DMS153 (cell line): Measurements from ENCODE around the gene DNM3.
A peak's percentile ranks its signal among the peaks of the same experiment; 100 is the strongest.

Experiments
- DNase-seq: peaks from one replicate; lab custom pipeline; 2025; lab: John Stamatoyannopoulos, UW

Gene DNM3

DNA sequence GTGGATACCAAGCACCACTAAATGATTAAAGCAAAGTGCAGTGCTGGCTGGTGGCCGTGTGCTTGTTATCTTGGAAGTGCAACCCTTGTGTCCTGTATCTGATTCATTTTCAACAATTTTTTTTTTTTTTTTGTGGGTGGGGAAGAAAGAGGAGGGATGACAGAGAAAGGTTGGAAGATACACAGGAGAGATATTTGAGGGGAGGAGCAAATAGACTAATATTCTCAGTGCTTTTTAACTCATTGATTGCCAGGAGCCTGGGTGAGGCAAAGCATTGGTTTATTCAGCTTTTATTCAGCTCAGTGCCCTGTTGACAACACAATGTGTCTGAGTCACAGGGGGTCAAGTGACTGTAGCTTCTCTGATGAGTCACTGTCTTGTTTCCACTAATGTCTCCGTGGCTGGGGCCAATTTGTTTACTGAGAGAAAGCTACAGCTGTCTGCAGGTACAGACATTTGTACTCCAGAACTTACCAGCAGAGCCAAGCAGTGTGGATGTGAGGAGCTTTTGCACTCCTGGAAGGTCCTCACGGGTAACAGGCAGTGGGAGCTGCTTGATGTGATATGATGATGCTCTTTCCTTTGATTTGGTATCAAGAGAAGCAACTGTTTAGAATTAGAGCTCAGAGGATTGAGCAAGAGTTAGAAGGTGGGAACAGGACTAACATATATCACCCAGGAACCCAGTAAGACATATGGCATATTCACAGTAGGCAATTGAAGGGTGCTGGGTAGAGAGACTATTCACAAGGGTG lies 23.6 kb upstream of the DNM3 start:
- DNase-seq, result peak; percentile 63

- no peak for DNase-seq
These were observed 21.4 kb upstream of the DNM3 start for GRCh38 chr1:171819946-171820345.

DNA sequence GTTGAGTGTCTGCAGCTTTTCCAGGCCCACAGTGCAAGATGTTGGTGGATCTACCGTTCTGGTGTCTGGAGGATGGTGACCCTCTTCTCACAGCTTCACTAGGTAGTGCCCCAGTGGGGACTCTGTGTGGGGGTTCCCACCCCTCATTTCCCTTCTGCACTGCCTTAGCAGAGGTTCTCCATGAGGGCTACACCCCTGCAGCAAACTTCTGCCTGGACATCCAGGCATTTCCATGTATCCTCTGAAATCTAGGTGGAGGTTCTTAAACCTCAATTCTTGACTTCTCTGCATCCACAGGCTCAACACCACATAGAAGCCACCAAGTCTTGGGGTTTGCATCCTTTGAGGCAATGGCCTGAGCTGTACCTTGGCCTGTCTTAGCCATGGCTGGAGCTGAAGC lies 14.3 kb upstream of the DNM3 start:
- no peak for DNase-seq

- DNase-seq, result no peak
These were observed 12.5 kb upstream of the DNM3 start for GRCh38 chr1:171828794-171829193.

GRCh38 chr1:171833091-171833825 lies 8.0 kb upstream of the DNM3 start:
- DNase-seq, result no peak

GRCh38 chr1:171834821-171835220 lies 6.5 kb upstream of the DNM3 start:
- DNase-seq, result no peak

GRCh38 chr1:171835891-171836290 lies 5.4 kb upstream of the DNM3 start:
- no peak for DNase-seq

DNA sequence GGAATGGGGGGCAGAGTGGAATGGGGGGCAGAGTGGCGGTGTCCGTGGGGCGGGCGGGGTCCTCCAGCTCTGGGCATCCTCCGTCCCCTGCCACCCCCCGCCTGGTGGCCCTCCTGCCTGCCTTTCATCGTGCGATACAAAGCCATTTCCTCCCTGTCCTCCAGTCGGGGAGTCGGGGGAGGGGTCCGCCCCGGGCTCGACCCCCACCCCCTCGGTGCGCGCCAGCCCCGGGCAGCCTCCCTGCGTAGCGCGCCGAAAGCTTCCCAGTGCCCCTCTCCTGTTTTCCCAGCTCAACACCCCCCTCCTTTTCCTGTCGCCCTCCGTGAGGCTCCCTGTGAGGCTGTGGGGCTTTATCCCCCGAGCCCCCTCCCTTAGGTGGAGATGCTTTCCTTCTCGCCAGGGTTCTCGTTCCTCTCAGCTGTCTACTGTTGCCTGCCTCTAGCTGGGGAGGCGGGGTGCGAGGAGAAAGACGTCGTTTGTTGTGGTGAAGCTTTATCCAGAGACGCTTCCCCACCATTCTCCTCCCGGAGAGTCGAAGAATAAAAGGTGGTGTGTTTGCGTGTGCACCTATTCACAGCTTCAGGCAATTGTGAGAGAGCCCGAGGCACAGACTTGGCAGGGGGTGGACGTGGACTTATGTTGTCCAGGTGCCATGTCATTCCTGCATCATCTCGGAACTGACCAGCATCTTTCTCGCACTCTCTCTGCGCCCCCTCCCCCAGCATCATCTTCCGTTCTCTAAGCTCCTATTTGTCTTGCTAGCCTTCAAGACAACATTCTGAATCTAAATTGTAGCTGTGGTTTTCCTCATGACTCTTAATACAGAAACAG lies 848 bp downstream of the DNM3 start:
- no peak for DNase-seq

- no peak for DNase-seq
These were observed 3.1 kb downstream of the DNM3 start for GRCh38 chr1:171844381-171844780.

DNA sequence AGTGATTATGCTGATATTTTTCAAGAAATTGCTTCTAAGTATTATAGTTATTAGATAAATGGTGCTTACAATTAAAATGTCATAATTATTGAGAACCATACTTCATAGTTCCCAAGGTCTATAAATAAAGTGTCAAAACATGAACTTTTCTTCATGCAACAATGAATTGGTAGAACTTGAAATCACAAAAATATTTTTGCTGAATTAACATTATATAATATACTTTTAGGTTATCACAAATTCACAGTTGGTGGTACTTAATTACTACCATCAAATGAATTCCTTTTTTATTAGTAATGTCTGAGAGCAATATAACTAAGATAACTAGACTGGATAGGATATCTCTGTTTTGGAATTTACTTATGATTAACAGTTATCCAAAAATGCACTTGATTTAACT lies 4.7 kb downstream of the DNM3 start:
- no peak for DNase-seq

GRCh38 chr1:171849245-171849898 lies 8.1 kb downstream of the DNM3 start:
- no peak for DNase-seq

DNA sequence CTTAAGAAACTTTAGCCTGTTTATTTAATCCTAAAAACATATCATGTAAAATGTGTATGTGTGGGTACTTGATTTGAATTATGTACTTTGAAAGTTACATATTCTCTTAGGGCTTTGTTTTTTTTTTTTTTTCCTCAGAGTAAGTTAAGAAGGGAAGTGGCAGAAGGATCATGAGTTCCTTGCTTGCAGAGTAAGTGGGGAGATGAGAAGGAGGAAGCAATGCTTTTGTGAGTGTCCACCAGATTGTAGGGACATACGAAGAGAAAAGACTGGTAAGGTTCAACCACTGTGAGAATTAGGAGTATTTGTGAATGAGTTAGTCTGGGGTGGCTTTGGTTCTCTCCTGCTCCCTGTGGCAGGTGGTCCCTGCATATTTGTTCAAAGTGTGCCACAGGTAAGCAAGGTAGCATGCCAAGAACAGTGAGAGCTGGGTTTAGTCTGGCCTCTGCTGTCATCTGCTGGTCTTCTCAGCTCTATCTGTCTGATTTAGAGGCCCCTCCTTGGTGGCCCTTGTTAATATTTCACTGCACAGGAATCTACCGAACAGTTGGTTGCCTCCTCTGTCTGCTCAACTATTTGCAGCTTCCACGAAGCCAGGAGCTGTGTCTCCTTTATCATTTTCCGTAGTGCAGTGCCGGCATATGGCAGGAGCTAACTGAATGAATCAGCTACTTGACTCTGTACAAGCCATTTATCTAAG lies 9.5 kb downstream of the DNM3 start:
- DNase-seq, result no peak

DNA sequence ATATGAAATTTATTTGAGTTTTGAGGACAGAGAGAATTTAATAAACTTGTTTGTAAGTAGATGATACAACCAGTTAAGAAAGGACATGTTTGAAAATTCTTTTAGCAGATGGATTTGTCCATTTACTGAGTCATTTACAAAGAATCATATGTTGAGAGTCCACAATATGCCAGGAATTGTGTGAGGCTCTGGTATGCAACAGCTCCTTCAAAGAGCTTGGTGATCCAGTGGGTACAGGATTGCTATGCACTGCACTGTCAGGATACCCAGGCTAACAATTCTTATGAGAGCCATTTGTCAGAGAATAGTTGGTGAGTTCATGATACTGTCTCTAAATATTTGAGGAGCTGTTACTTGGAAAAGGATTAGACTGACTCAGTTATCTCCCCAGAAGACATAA lies 11.0 kb downstream of the DNM3 start:
- no peak for DNase-seq

DNA sequence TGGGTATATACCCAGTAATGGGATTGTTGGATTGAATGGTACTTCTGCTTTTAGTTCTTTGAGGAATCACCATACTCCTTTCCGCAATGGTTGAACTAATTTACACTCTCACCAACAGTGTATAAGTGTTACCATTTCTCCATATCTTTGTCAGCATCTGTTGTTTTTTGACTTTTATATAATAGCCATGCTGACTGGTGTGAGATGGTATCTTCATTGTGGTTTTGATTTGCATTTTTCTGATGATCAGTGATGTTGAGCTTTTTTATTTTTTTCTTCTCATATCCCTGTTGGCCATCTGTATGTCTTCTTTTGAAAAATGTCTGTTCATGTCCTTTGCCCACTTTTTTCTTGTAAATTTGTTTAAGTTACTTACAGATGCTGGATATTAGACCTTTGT lies 14.1 kb downstream of the DNM3 start:
- no peak for DNase-seq

- DNase-seq, result no peak
These were observed 17.4 kb downstream of the DNM3 start for GRCh38 chr1:171858696-171859095.

GRCh38 chr1:171860696-171861095 lies 19.4 kb downstream of the DNM3 start:
- DNase-seq, result no peak

DNA sequence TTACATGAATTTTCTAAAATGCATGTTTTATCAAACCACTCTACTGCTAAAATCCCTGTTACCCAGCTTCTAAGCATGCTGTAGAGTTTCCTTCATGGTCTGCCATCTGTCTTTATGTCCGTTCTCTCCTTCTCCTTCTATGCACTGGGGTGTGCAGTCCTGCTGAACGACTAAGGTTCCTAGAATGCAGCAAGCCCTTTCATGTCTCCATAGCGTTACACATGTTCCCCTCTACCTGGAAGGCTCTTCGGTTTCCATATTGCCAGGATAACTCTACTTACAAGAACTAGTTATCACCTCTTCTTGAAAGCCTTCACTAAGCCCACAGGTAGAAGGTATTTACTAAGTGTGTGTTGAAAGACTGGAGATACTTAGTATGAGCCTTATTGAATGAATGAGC lies 22.2 kb downstream of the DNM3 start:
- no peak for DNase-seq

DNA sequence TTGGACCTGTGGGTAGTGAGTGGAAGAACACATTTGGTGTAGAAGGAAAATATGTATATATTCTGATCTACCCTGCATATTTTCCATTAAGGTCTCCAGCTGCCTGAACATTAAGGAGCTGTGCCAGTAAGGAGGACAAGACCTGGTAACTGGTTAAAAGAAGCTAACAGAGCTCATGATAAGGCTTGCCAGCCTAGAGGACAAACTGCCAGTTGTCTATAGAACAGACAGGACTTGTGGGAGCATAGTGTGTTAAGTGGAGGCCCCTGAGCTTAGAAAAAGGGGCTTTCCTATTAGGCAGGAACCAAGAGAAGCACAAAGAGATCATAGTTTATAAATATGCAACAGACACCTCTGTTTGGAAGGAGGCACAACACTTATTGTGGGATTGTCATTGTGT lies 23.0 kb downstream of the DNM3 start:
- no peak for DNase-seq

DNA sequence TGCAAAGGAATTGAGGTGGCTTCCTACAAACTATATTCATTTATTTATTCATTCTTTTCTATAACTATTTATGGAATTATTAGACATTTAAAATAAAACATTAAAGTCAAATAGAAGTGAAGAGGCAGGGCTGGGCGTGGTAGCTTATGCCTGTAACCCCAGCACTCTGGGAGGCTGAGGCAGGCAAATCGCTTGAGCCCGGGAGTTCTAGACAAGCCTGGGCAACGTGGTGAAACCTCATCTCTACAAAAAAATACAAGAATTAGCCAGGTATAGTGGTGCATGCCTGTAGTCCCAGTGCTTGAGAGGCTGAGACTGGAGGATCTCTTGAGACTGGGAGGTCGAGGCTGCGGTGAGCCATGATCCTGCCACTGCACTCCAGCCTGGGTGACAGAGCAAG lies 23.8 kb downstream of the DNM3 start:
- DNase-seq, result no peak

- DNase-seq, result no peak
These were observed 25.9 kb downstream of the DNM3 start for GRCh38 chr1:171867236-171867635.

DNA sequence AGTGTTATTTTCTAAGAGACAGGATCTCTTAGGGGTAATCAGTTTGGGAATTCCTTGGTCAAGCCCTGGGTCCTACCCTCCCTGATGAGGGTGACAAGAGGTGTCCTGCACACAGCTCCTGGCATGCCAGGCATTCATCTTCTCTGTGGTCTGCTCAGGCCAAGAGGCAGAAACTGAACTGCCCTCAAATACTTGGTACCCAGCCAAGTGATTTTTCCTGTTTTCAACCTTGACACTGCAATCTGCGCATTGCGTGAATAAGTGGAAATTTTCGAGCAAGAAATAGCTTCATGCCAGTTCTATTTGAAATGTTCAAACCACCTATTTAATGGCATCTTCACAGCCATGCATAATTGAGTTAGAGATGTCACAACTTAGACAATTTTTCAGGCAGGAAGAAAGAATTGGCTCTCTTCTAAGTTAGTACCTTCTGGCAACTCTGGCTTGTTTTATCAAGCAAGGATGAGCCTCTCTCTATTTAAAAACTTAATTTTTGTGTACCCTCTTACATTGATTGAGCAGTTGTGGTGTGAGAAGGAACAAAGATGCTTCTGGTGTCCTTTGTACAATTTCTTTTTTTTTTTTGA lies 27.0 kb downstream of the DNM3 start:
- DNase-seq, result no peak
